ENCODE measurements around the gene OR6C76. TPM values are rescaled to one million over a fixed set of nuclear protein-coding genes. Genes with fewer than 3 reads are reported as not detected.
"Not testable (repeated sequence)": the region's sequence is repeated elsewhere in the genome, so short reads cannot be mapped to it uniquely, and the experiment has no call there.

OR6C76 gene
- not detected for polyA plus RNA-seq (2013, experiment 1 of 2; ENCODE audit: insufficient read length)
- polyA plus RNA-seq (2013, experiment 2 of 2; ENCODE audit: insufficient read length), result not detected

- no peak for DNase-seq
Measured at GRCh38 chr12:55425954-55426353, at the start of gene OR6C76. Gene OR6C76 (plus strand): TSS chr12:55426254. CDS start chr12:55426254, 0 bp downstream.

DNA sequence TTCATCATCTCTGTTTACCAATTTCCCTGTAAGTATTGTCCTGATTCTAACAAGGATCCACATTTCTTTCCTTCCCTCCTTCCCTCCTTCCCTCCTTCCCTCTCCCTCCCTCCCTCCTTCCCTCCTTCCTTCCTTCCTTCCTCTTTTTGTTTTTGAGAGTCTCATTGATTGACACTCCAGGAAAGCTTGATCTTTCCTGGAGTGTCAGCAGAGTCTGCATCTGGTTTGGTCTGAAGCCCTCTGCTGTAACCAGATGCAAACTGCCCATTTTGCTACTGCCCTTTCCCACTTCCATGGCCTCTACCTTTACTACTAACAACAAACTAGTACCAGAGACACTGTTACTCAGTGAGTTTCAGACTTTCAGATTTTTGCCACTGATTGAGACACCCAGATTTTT, 40.2 kb upstream of the OR6C76 start:
- no peak for DNase-seq

DNA sequence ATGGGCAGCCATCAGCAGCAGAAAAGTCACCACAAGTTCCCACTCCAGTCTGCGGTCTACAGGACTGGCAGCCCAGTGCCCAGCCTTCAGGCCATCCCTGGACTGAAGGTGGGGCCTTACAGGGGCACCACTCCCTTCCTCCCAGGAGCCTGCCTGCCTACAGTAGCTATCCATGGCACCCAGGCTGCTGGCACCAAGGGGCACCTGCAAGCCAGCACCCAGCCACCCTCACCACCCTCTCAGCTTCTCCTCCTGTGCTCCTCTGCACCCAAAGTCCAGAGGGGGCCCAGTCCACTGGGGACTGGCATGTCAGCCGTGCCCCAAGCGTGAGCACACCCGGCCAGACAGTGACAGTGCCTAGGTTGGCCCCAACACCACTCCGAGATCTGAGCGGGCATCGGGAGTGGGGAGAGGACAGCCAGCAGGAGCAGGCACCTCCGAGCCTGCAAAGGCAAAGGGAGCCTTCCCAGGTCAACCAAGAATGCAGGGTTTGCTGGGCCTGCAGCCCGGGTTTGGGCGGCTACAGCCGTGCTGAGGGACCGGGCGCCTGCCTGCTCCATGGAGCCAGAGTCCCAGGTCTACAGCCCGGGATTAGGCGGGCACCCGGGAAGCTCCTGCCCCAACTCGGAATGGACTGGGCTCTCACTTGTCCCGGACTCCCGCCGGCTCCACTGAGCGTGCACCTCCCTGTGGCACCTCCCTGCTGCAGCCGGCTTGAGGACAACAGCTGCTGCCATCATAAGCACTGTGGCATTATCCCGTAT, 33.8 kb upstream of the OR6C76 start:
- DNase-seq, result no peak

- no peak for DNase-seq
Measured at GRCh38 chr12:55396326-55396725, 29.7 kb upstream of the OR6C76 start.

DNA sequence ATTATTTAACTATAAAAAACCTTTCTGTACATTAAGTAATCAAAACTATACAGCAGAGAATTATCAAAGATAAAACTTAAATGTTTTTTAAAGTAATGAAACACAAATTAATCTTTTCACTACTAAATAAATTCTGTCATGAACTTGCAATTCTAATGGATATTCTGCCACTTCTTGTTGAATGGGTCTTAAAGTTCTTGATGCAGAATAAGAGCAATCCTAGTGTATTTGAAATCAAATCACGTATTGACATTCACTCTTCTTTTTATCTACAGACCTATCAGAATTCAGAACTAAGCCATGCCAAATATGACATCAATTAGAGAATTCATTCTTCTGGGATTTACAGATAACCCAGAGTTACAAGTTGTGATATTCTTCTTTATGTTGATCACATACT, 25.8 kb upstream of the OR6C76 start, which contains the start of gene OR6C65:
TSS of gene OR6C65 (plus strand) at position 301 of the 400 bp plus-strand sequence. CDS start at position 301, 0 bp downstream.
- DNase-seq, result no peak

GRCh38 chr12:55407866-55408265, 18.2 kb upstream of the OR6C76 start:
- no peak for DNase-seq

- not testable (repeated sequence) for DNase-seq
Measured at GRCh38 chr12:55409133-55409532, 16.9 kb upstream of the OR6C76 start.

DNA sequence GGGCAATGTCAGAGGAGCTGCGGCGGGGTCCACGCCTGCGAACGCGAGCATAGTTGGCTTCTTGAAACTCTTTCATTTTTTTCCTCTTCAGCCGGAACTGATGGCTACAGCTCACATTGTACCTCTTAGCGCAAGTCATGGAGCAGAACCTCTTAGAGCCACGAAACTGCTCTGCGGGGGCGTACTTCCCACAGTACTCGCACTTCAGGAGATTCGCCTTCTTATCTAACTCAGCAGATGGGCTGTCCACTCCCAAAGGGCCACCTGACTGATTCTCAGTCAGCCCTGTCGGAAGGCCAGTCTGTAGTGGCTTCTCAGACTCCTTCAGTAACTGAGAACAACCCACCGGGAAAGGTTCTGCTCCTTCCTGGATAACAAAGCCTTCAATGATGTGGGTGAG, 13.9 kb upstream of the OR6C76 start:
- DNase-seq, result not testable (repeated sequence)

DNA sequence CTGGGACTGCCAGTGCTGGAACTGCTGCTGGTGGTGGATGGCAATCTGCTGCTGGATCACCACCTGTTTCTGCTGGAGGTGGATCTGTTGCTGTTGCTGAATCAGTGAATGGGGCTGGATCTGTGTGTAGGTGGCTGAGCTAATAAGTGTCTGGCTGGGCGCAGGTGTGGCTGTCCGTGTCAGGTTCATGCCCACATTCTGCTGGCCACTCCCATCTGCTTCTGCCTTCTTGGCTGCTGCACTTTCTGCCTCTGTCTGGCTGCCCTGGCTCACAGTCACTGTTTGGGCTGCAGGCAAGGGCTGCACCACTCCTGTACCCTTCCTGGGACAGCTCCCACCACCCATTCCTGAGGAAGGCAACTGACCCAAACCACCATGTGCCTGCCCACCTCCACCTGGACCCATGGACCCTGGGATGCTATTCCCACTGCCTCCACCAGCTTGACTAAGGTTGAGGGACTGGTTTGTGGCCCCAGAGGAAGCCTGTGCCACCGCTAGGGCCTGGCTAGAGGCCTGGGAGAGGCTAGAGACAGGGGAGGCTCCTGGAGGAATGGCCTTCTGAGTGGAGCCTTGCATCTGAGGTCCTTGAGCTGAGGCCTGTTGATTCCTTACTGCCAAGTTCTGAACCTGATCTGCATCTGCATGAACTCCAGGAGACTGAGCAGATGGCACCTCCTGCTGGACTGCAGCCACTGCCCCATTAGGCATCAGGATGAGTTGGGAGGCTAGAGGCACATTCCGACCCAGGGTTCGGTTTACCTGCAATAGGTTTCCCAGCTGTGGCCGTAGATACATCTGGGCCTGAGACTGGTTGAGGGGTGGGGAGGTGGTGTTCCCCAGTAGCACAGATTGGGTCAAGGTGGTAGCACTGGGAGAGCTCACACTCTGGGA, 12.3 kb upstream of the OR6C76 start:
- not testable (repeated sequence) for DNase-seq

GRCh38 chr12:55414396-55414823, 11.6 kb upstream of the OR6C76 start:
- not testable (repeated sequence) for DNase-seq

DNA sequence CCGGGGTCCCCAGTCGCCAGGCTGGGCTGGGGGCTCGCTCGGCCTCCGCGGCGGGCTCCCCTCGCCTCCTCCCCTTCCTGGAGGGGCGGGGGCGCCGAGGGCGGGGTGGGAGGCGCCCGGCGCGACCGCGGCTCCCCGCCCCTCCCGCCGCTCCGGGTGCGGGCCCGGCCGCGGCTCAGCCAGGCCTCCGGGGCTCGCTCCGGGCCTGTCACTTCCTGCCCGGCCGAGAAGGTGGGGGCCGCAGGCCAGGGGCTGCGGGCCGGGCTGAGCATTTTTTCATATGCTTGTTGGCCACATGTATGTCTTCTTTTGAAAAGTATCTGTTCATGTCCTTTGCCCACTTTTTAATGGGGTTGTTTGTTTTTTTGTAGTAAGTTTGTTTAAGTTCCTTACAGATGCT, 11.2 kb upstream of the OR6C76 start:
- not testable (repeated sequence) for DNase-seq

GRCh38 chr12:55416961-55417360, 9.1 kb upstream of the OR6C76 start:
- no peak for DNase-seq

GRCh38 chr12:55420307-55420962, 5.6 kb upstream of the OR6C76 start:
- DNase-seq, result no peak

GRCh38 chr12:55428331-55429243, 2.5 kb downstream of the OR6C76 start:
- no peak for DNase-seq

DNA sequence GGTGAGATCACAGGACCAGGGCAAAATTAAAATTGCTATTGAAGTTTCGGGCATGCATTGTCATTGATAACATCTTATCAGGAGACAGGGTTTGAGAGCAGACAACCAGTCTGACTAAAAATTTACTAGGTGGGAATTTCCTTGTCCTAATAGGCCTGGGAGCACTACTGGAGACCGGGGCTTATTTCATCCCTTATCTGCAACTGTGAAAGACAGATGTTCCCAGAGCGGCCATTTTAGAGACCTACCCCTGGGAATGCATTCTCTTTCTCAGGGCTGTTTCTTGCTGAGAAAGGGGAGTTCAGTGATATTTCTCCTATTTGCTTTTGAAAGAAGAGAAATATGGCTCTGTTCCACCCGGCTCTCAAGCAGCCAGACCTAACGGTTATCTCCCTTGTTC, 15.2 kb downstream of the OR6C76 start:
- DNase-seq, result not testable (repeated sequence)

DNA sequence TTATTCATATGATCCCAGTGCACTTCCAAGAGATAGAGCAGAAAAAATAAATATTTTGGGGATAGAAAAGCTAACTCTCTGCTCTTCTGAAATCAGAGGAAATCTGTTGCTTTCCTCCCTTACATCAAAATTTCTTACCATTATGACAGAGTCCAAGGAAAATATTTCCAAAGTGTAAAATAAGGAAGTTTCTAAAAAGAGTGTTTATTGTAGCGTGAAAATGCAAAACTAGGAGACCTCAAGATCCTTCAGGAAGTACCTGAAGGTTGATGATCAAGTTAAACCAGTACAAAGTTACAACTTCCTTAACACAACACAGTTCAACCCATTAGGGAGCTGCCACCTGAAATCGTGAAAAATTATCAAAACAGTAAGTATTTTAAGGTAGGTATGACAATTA, 17.7 kb downstream of the OR6C76 start, which contains the start of gene OR6C2:
TSS of gene OR6C2 (plus strand) at position 301 of the 400 bp plus-strand sequence. CDS start 8,138 bp downstream, outside the sequence.
- no peak for DNase-seq

GRCh38 chr12:55445357-55445756, 19.3 kb downstream of the OR6C76 start:
- no peak for DNase-seq

- DNase-seq, result no peak
Measured at GRCh38 chr12:55446326-55446725, 20.3 kb downstream of the OR6C76 start.

- no peak for DNase-seq
Measured at GRCh38 chr12:55448825-55449224, 22.8 kb downstream of the OR6C76 start.

GRCh38 chr12:55464926-55465325, 38.9 kb downstream of the OR6C76 start:
- not testable (repeated sequence) for DNase-seq

GRCh38 chr12:55467836-55468235, 41.8 kb downstream of the OR6C76 start:
- DNase-seq, result no peak
